ENCODE measurements around the gene PDE11A.
"Not testable (repeated sequence)": the region's sequence is repeated elsewhere in the genome, so short reads cannot be mapped to it uniquely, and the experiment has no call there.

PDE11A gene

GRCh38 chr2:178106053-178106452 lies 33.5 kb upstream of the PDE11A start:
- Histone ChIP-seq H3K9me3 (replicated peaks; ENCODE audit: low read length) (no peaks in the 10 kb centered on the region), H3K9ac (ENCODE audit: low read depth, low read length) (no peak overlapping the region), H3K4me1 (ENCODE audit: control insufficient read depth, insufficient read depth, low read length) (no peaks in the 10 kb centered on the region), H3K27me3 (ENCODE audit: control insufficient read depth, insufficient read depth, low read length) (no peaks in the 10 kb centered on the region), H3K36me3 (ENCODE audit: insufficient read depth, low read length) (no peaks in the 10 kb centered on the region), H3K4me2 (ENCODE audit: low read length) (no peak overlapping the region), H3K4me3 (ENCODE audit: low read length) (no peak overlapping the region)

- H3K9ac ChIP-seq (ENCODE audit: low read depth, low read length), result no peak overlapping the region
- H3K27me3 ChIP-seq (ENCODE audit: control insufficient read depth, insufficient read depth, low read length), result no peaks in the 10 kb centered on the region
- no peak overlapping the region for H3K4me2 ChIP-seq (ENCODE audit: low read length)
Measured at GRCh38 chr2:178105566-178105965, 33.0 kb upstream of the PDE11A start.

GRCh38 chr2:178101321-178102079 lies 28.9 kb upstream of the PDE11A start:
- Histone ChIP-seq H3K4me3 (ENCODE audit: low read length) (no peak overlapping the region), H3K4me1 (ENCODE audit: control insufficient read depth, insufficient read depth, low read length) (no peaks in the 10 kb centered on the region), H3K9me3 (replicated peaks; ENCODE audit: low read length) (no peaks in the 10 kb centered on the region), H3K36me3 (ENCODE audit: insufficient read depth, low read length) (no peaks in the 10 kb centered on the region), H3K27me3 (ENCODE audit: control insufficient read depth, insufficient read depth, low read length) (no peaks in the 10 kb centered on the region), H3K4me2 (ENCODE audit: low read length) (no peak overlapping the region), H3K9ac (ENCODE audit: low read depth, low read length) (no peak overlapping the region)

More at GRCh38 chr2:178105566-178105965, 33.0 kb upstream of the PDE11A start:
- Histone ChIP-seq H3K36me3 (ENCODE audit: insufficient read depth, low read length) (no peaks in the 10 kb centered on the region), H3K4me1 (ENCODE audit: control insufficient read depth, insufficient read depth, low read length) (no peaks in the 10 kb centered on the region), H3K4me3 (ENCODE audit: low read length) (no peak overlapping the region), H3K9me3 (replicated peaks; ENCODE audit: low read length) (no peaks in the 10 kb centered on the region)

- no peak overlapping the region for H3K4me3 ChIP-seq (ENCODE audit: low read length)
- no peaks in the 10 kb centered on the region for H3K9me3 ChIP-seq (replicated peaks; ENCODE audit: low read length)
- H3K36me3 ChIP-seq (ENCODE audit: insufficient read depth, low read length), result no peaks in the 10 kb centered on the region
- H3K4me2 ChIP-seq (ENCODE audit: low read length), result no peak overlapping the region
- H3K27me3 ChIP-seq (ENCODE audit: control insufficient read depth, insufficient read depth, low read length), result no peaks in the 10 kb centered on the region
- no peak overlapping the region for H3K9ac ChIP-seq (ENCODE audit: low read depth, low read length)
- no peaks in the 10 kb centered on the region for H3K4me1 ChIP-seq (ENCODE audit: control insufficient read depth, insufficient read depth, low read length)
Measured at GRCh38 chr2:178093471-178093870, 20.9 kb upstream of the PDE11A start.

- Histone ChIP-seq H3K36me3 (ENCODE audit: insufficient read depth, low read length) (no peaks in the 10 kb centered on the region), H3K9ac (ENCODE audit: low read depth, low read length) (no peak overlapping the region), H3K9me3 (replicated peaks; ENCODE audit: low read length) (no peaks in the 10 kb centered on the region), H3K27me3 (ENCODE audit: control insufficient read depth, insufficient read depth, low read length) (no peaks in the 10 kb centered on the region), H3K4me2 (ENCODE audit: low read length) (no peak overlapping the region), H3K4me1 (ENCODE audit: control insufficient read depth, insufficient read depth, low read length) (no peaks in the 10 kb centered on the region), H3K4me3 (ENCODE audit: low read length) (no peak overlapping the region)
Measured at GRCh38 chr2:178088774-178089270, 16.2 kb upstream of the PDE11A start.

- H3K4me2 ChIP-seq (ENCODE audit: low read length), result no peak overlapping the region
- no peaks in the 10 kb centered on the region for H3K9me3 ChIP-seq (replicated peaks; ENCODE audit: low read length)
- no peak overlapping the region for H3K4me3 ChIP-seq (ENCODE audit: low read length)
- H3K36me3 ChIP-seq (ENCODE audit: insufficient read depth, low read length), result no peaks in the 10 kb centered on the region
- no peaks in the 10 kb centered on the region for H3K4me1 ChIP-seq (ENCODE audit: control insufficient read depth, insufficient read depth, low read length)
- H3K9ac ChIP-seq (ENCODE audit: low read depth, low read length), result no peak overlapping the region
- H3K27me3 ChIP-seq (ENCODE audit: control insufficient read depth, insufficient read depth, low read length), result no peaks in the 10 kb centered on the region
Measured at GRCh38 chr2:178084273-178084672, 11.7 kb upstream of the PDE11A start.

- no peaks in the 10 kb centered on the region for H3K27me3 ChIP-seq (ENCODE audit: control insufficient read depth, insufficient read depth, low read length)
- H3K4me1 ChIP-seq (ENCODE audit: control insufficient read depth, insufficient read depth, low read length), result no peaks in the 10 kb centered on the region
- no peak overlapping the region for H3K4me2 ChIP-seq (ENCODE audit: low read length)
- no peaks in the 10 kb centered on the region for H3K9me3 ChIP-seq (replicated peaks; ENCODE audit: low read length)
- H3K9ac ChIP-seq (ENCODE audit: low read depth, low read length), result no peak overlapping the region
- no peak overlapping the region for H3K4me3 ChIP-seq (ENCODE audit: low read length)
- H3K36me3 ChIP-seq (ENCODE audit: insufficient read depth, low read length), result no peaks in the 10 kb centered on the region
Measured at GRCh38 chr2:178082408-178083045, 9.9 kb upstream of the PDE11A start.

- not testable (repeated sequence) for H3K4me3 ChIP-seq (ENCODE audit: low read length); H3K9ac ChIP-seq (ENCODE audit: low read depth, low read length); H3K4me2 ChIP-seq (ENCODE audit: low read length); H3K9me3 ChIP-seq (replicated peaks; ENCODE audit: low read length); H3K27me3 ChIP-seq (ENCODE audit: control insufficient read depth, insufficient read depth, low read length); H3K4me1 ChIP-seq (ENCODE audit: control insufficient read depth, insufficient read depth, low read length); H3K36me3 ChIP-seq (ENCODE audit: insufficient read depth, low read length)
Measured at GRCh38 chr2:178079279-178079678, 6.7 kb upstream of the PDE11A start.

GRCh38 chr2:178076130-178076529 lies 3.6 kb upstream of the PDE11A start:
- no peak overlapping the region for H3K4me2 ChIP-seq (ENCODE audit: low read length)
- no peaks in the 10 kb centered on the region for H3K36me3 ChIP-seq (ENCODE audit: insufficient read depth, low read length)
- H3K9me3 ChIP-seq (replicated peaks; ENCODE audit: low read length), result no peaks in the 10 kb centered on the region
- peaks cover 16% of the 10 kb centered on the region for H3K4me1 ChIP-seq (ENCODE audit: control insufficient read depth, insufficient read depth, low read length)
- H3K9ac ChIP-seq (ENCODE audit: low read depth, low read length), result no peak overlapping the region
- H3K27me3 ChIP-seq (ENCODE audit: control insufficient read depth, insufficient read depth, low read length), result no peaks in the 10 kb centered on the region
- H3K4me3 ChIP-seq (ENCODE audit: low read length), result no peak overlapping the region

- Histone ChIP-seq H3K36me3 (ENCODE audit: insufficient read depth, low read length) (no peaks in the 10 kb centered on the region), H3K4me3 (ENCODE audit: low read length) (no peak overlapping the region), H3K9me3 (replicated peaks; ENCODE audit: low read length) (no peaks in the 10 kb centered on the region), H3K4me2 (ENCODE audit: low read length) (no peak overlapping the region), H3K4me1 (ENCODE audit: control insufficient read depth, insufficient read depth, low read length) (peaks cover 16% of the 10 kb centered on the region), H3K9ac (ENCODE audit: low read depth, low read length) (no peak overlapping the region), H3K27me3 (ENCODE audit: control insufficient read depth, insufficient read depth, low read length) (no peaks in the 10 kb centered on the region)
Measured at GRCh38 chr2:178075006-178075326, 2.4 kb upstream of the PDE11A start.

GRCh38 chr2:178074123-178075005 lies 1.8 kb upstream of the PDE11A start:
- no peak overlapping the region for H3K4me3 ChIP-seq (ENCODE audit: low read length)
- no peak overlapping the region for H3K9ac ChIP-seq (ENCODE audit: low read depth, low read length)
- H3K4me2 ChIP-seq (ENCODE audit: low read length), result no peak overlapping the region
- H3K4me1 ChIP-seq (ENCODE audit: control insufficient read depth, insufficient read depth, low read length), result peaks cover 16% of the 10 kb centered on the region
- H3K9me3 ChIP-seq (replicated peaks; ENCODE audit: low read length), result no peaks in the 10 kb centered on the region
- no peaks in the 10 kb centered on the region for H3K27me3 ChIP-seq (ENCODE audit: control insufficient read depth, insufficient read depth, low read length)
- no peaks in the 10 kb centered on the region for H3K36me3 ChIP-seq (ENCODE audit: insufficient read depth, low read length)

Data from skeletal muscle satellite cell (primary cell).